SK-N-MC (cell line): ENCODE measurements around the gene CLDND1.

Experiments
- EZH2 ChIP-seq: fragments of 200-600 bp; sonication (generic); IDR thresholded peaks from one replicate; pipeline ENCODE4 v1.6.1; 2017; ENCODE audit warnings: antibody characterized with exemption
- FOXP2 ChIP-seq: optimal IDR thresholded peaks from 2 replicates; pipeline ENCODE3; 2011; ENCODE audit warnings: mild to moderate bottlenecking, moderate library complexity; ENCODE audit not compliant: insufficient read depth; ENCODE audit errors: extremely low read length, control extremely low read depth
- POLR2AphosphoS5 ChIP-seq: IDR thresholded peaks from 2 replicates; pipeline ENCODE4 v1.6.1; 2012; ENCODE audit warnings: mild to moderate bottlenecking, low read depth, low read length, borderline replicate concordance

- TF ChIP-seq EZH2 (no peak), POLR2AphosphoS5 (no peak), FOXP2 (no peak)
These were observed 28.5 kb upstream of the CLDND1 start for GRCh38 chr3:98551236-98551635.
